Stimulated activated CD4-positive, alpha-beta T cell treated with anti-CD3 and anti-CD28 coated beads, Interleukin-2, amount 100 ng/mL, for 48 hours (primary cell): ENCODE results near the gene GUCY1A2.

ENCODE experiments used
- DNase-seq, 2 donors: peaks; one replicate each; pipeline ENCODE4 v3.0.0-alpha.2; 2020

The GUCY1A2 gene

DNA sequence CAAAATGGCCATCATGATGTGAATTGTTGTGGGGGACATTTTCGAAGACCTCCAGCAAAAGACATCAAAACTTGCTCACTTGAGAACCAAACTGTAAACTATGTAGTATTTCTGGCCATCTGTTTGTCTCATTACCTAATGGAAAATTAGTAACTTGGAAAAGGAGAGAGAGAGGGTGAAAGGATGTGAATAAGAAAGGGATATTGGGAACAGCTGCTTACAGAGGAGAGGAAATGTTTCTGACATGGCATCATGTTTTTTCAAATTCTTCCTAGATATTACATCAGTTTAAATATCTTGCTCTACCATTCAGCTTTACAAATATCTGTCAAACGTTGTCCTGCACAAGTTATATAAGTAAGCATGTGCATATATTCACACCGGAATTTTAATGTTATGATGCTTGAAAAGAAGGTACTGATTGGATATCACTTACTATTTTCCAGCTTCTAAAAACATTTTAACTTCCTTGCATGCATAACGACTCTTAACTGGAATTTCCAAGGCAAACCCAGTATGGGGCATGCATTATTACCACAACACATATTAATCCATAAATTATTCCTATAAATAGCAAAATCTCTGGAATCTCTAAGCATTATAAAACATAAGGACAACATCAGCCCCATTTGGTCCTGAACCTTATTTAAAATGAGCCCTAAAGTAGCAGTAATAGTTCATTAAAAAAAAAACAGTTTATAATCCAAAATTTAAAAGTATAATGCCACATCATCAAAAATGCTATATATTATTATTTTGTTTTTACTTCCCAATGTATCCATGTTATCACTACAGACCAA, 20.0 kb downstream of the GUCY1A2 start:
- no peak for DNase-seq

DNA sequence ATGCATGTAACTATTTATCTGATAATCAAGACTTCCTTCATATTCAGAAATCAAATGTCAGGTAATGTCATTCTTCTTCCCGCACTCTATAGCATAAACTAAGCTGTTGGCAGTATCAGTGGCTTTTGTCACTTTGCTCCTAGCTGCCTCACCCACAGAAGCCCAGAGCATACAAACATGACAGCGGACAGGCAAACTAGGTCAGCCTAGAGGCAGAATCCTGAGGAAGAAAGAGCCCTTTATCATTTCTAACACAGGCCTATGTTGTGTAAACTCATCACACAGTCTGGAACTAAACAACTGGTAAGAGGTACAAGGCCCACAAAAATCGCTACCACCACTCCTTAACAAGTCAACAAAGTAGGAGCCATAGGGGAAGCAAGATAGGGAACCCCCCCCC, 21.0 kb downstream of the GUCY1A2 start:
- no peak for DNase-seq

DNA sequence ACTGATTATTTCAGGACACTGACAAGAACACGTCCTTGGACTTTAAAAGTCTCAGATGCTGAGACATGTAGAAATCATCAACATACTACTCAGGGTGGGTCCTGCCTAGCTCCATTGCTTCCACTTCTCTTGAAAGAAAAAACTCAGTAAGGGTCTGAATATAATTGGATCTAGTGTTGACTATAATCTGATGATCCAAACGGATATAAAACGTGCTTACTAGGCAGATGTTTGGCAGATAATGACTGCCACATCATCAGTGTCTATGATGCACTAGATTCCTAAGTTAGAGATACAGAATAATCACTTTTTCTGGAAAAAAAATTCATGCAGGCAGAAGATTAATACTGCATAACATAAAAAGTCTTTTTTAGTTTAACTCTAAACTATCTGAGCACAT, 21.6 kb downstream of the GUCY1A2 start:
- DNase-seq = no peak

DNA sequence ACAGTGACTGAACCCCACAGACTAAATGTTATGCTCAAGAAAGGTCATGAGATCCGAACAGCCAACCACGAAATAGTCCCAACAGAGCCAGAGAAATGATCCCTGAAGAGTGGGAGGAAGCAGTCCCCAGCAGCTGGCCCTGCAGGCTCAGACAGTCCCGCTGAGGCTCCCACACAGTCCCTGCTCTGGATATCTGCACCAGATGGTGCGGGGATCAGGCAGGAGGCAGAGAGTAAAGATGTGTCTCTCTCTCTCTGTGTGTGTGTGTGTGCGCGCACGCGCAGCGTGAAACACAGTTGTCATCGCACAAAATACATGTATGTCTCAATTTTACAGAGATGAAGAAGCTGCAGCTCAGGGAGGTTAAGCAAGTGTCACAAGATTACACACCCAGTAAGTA, 27.9 kb downstream of the GUCY1A2 start:
- no peak for DNase-seq

- DNase-seq = no peak
Observed at GRCh38 chr11:106989078-106989455, 29.2 kb downstream of the GUCY1A2 start.

DNA sequence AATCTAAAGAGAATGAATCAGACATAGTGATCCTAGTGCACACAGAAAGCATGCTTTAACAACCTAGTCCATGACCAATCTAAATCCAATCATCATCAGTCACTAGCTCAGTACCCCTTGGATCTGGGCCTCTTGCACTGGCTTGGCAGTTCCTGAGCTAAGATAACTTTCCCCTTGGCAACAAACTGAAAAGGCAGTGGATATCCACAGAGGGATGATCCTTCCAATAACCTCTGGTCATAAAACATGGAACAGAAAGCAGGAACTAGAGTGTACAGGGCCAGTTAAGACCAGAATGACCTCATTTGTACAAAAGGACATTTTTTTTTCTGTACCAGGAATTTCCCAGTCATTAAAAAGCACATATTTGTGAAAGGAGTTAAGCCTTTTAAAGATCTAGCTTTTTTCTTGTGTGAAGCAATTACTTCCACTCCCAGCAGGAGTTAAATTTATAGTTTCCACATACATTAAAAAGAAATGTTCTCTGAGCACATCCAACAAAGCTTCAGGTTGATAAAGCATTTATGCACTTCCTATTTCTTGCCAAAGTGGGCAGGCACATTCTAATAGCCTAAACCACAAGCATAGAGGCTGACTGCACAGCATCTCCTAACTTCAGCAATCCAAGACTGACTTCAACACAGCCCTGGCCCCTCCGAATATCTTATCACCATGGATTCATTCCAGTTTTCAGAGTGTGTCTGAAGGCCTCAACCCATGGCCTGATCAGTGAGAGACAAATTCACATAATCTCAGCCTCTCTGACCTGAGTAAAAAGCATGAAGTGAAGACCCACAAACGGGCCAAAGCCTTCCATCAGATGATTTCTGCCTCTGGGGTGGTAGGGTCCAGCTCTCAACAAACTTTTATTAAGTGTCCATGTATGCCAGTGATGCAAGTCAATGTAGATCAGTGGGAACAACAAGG, 29.9 kb downstream of the GUCY1A2 start:
- DNase-seq = no peak

DNA sequence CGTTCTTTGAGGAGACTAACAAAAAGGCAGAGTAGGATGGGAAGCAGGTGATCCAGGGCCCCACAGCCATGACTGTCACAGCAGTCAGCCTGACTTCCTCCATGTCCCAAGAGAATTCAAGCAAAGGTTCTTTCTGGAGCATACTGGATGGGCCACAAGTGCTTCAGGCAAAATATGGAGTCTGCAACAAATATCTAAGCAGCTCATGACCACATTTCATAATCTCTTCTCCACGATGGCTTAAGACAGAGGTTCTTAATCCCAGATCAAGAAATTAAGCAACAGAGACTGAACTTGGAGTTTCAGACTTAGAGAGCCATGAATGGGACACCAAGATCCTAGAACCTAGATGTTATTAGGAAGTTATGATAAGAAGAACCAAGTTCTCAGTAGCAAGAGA, 31.6 kb downstream of the GUCY1A2 start:
- no peak for DNase-seq

- DNase-seq = no peak
Observed at GRCh38 chr11:106986261-106986660, 32.0 kb downstream of the GUCY1A2 start.

- no peak for DNase-seq
Observed at GRCh38 chr11:106983991-106984390, 34.3 kb downstream of the GUCY1A2 start.

DNA sequence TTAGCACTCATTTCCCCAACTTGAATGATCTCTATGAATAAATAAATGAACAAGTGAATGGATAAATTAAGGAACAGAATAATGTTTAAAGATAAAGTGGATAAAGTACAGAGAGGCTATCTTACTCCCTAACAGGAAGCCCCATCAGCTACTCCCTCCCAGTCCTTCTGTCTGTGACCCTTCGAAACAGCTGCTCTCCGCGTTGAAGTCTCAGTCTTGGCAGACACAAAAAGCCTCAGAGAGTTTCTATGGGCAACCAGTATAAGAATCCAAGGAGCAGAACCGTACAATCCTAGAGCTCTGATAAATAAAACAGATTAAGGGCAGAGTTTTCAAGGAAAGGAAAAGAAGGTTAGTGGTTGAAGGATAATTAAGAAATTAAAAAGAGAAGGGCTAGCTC, 35.0 kb downstream of the GUCY1A2 start:
- DNase-seq = no peak

GRCh38 chr11:106974831-106975230, 43.4 kb downstream of the GUCY1A2 start:
- DNase-seq = no peak

DNA sequence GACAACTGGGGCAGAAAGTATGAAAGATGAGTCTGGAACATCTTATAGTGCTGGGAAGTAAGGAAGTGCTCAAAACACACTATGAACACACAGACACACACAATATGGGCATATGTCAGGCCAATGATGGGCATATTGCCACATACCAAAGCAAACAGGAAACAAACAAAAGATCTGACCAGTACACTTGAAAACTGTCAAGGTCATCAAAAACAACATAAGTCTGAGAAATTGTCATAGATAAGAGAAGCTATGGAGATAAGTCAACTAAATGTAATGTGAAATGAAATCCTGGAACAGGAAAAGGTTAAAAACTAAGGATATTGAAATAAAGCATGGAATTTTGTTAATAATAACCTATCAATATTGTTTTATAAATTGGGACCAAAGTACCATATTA, 46.4 kb downstream of the GUCY1A2 start:
- no peak for DNase-seq

- no peak for DNase-seq
Observed at GRCh38 chr11:106969644-106970355, 48.5 kb downstream of the GUCY1A2 start.

DNA sequence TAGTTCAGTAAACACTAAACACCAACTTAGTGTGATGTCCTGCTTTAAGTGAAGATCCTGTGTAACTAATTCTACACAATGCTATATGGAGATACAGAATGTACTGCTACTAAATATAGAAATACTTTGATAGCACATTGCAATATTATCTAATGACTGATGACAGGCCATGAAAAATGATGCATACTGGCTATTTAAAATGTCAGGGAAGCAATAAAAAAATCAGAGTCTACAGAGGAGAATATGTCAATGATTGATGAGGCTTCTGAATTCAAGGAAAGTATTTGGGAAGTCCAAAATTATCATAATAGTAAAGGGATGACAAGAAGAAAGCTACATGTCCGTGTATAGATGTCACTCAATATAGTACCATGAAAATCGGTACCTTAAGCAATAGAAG, 55.3 kb downstream of the GUCY1A2 start:
- DNase-seq = no peak

- no peak for DNase-seq
Observed at GRCh38 chr11:106961518-106961917, 56.8 kb downstream of the GUCY1A2 start.

DNA sequence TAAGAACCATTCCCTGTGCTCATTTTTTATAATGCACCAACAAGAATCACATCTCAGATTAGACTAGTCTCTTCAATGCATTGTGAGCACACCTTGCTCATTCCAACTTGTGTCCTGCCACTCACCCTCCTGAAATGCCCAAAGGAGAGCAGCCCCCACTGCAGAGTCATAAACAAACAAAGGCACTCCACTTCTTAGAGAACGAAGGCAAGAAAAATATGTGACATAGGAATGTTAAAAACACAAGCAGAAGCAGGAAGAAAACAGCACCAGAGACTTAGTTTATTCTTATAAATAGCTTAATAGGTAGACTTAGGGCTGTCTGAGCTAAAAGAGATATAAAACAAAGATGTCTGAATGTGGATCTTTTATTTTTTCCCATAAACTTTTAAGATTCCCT, 57.2 kb downstream of the GUCY1A2 start:
- no peak for DNase-seq

DNA sequence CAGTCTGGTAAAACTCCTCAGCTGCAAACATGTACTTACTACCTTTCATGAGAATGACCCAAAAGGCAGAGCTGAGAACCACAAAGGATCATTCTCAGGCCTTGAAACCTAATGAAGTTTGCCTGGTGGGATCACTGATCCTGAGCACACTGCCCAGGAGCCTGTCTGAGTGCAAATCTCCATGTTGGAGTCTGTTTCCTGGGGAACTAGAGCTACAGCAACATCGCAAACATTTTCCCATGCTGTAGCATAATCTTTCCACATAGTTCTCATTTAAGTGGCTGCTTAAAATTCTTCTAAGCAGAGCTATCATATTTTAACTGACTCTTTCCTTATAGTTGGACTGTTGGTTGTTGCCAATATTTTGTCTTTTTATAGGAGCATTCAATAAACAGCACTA, 58.5 kb downstream of the GUCY1A2 start:
- no peak for DNase-seq

DNA sequence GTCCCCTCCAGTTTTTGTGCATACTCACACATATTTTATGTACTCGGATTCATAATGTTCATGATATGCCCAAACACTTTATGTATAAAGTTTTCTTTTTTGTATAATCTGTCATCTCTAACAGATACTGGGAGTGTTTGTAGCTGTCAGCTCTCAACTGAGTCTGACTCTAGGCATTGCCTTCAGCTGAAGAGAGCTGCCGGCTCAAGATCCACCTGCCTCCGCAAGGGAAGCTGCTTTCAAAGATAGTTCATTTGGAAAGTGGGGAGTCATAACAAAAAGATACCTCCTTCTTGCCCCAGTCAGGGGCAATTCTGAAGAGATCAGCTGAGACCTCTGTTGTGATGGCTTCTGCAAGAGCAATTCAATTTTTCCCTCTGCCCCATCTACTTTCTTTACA, 58.9 kb downstream of the GUCY1A2 start:
- DNase-seq = no peak

DNA sequence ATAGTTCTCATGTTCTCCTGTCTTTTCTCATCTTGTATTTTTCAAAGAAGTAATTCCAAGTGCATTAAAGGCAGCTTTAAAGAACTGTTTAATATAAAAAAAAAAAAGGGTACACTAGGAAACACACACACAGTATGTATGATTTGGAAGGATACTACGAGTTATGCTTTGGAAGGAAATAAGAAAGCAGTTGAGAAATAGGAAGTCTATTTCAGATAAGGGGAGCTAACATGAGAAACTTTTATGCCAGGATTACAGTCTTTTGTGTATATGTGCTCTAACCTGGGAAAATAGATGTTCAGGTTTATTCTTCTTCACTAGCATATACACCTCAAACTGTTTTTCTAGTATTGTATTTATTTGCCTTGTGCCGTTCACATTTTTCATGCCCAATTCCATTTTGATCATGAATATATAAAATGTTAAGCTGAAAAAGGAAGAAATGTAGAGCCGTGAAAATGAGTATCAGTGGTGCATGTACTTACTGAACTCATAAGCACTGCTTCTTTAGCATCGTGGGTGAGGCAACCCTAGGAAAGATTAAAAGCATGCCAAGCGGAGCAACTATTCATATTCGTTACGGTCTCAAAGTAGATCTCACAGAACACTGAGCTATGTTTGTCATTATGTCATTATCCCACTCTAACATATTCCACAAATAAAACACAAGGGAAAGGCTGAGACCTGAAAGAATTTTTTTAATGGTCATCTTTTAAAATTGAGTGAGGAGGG, 59.6 kb downstream of the GUCY1A2 start:
- no peak for DNase-seq

DNA sequence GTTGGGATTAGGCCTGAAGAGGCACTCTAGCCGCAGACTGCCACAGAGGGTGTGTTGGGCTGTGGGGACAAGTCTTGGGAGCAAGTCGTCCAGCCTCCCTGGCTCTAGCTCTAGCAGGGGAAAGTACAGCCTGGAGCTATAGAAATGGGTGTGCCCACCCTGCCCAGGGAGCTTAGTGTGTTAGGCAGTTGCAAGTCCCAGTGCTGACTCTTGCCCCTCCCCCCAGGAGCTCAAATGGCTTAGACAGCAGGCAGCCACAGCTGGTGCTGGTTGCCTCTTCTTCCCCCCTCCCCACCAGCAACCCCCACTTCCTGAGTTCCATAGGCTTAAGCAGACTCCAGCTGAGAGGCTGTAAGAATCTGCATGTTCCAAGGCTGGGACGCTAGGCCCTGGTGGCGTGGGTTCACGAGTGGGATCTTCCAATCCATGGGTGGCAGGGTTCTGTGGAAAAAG, 61.2 kb downstream of the GUCY1A2 start:
- no peak for DNase-seq

GRCh38 chr11:106950067-106950491, 68.2 kb downstream of the GUCY1A2 start:
- DNase-seq = no peak

DNA sequence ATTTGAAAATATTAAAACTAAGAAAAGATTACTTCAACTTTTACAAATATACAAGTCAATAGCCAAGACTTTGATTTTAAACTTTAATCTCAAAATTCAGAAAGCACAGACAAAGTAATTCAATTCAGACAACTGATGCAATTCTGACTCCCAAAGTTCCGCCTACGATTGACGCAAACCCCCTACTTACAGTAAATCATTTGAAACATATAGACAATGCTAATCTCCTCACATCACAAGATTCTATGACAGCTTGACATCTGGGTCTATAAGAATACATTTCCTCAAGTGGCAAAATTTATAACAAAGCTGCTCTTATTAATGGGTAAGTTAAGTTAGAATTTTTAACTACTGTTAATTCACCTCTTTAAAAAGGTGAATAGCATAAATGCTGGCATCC, 75.2 kb downstream of the GUCY1A2 start:
- no peak for DNase-seq

- DNase-seq = no peak
Observed at GRCh38 chr11:106939157-106939556, 79.1 kb downstream of the GUCY1A2 start.
